CD4-positive, alpha-beta T cell treated with Interleukin-10 for 1 hour (primary cell): ENCODE data around the gene ANKLE1.
A peak's percentile ranks its signal among the peaks of the same experiment; 100 is the strongest.

Experiments used
- DNase-seq: peaks from one replicate; pipeline ENCODE4 v3.0.0-alpha.2; 2020

ANKLE1 gene

DNA sequence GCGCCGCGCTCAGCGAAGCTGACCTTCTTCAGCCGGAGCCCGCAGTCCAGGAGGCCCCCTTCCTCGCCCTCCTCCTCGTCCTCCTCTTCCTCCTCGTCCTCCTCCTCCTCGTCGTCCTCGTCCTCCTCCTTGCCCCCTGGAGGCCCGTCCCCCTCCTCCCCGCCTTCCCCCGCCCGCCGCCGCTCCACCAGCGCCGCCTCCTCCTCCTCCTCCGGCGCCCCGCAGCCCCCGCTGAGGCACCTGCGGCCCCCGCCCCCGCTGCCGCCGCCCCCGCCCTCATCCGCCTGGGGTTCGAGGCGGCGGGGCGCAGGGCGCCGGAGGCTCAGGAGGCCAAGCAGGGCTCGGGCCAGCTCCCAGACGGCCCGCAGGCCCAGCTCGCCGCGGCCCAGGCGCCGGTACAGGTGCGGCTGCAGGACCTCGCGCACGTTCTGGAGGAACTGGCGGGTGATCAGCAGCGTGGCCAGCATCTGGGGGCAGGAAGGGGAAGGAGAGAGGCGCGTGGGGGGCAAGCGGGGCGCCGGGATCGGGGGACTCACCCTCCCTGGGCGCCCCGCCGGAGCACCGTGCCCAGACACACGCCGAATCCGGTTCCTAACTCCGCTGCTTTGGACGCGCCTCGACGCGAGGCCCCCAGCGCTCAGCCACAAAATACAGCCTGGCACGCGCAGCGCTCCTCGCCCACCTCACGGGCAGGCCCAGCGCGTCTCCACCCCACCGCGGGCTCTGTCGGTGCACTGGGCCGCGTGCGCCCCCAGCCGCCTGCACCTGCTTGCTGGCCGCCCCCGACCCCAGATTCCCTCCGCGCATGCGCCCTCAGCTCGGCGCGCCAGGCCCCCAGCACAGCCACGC lies 47.0 kb downstream of the ANKLE1 start:
- DNase-seq = peak; percentile 51

DNA sequence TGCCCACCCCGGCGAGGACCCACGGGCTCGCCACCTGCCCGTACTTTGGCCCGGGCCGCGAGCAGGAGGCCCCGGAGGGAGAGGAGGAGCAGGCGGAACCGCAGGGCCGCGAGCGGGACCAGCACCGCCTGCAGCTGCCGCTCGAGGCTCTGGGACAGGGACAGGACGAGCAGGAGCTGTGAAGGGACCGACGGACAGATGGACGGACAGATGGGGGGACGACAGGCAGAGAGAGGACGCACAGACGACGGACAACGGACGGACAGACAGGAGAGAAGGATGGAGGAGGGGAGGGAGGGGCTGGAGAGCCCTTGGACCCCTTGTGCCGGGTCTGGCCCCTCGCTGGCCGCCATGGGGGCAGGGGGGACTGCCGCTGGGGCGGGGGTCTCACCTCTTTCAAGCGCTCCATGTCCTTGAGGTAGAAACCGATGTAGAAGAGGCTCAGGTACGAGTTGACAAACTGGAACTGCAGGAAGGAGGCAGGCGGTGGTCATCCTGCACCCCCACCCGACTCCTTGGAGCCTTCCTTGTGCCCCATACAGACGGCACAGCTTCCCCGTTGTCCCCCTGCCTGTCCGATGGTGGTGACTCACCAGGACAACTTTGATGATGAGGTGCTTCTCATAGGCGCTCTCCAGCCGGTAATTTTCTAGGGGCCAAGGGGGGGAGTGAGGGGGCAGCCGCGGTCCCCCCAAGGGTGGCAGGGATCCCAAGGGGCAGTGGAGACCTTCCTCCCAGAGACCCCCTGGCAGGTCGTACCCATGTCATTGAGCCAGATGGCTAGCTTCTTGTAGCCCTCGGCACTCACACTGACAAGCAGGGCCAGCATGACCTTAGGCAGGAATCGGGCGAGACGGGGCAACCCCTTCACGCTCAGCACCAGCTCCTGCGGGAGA lies 47.9 kb downstream of the ANKLE1 start:
- no peak for DNase-seq

- DNase-seq = no peak
Observed at GRCh38 chr19:17330262-17331044, 48.8 kb downstream of the ANKLE1 start.

DNA sequence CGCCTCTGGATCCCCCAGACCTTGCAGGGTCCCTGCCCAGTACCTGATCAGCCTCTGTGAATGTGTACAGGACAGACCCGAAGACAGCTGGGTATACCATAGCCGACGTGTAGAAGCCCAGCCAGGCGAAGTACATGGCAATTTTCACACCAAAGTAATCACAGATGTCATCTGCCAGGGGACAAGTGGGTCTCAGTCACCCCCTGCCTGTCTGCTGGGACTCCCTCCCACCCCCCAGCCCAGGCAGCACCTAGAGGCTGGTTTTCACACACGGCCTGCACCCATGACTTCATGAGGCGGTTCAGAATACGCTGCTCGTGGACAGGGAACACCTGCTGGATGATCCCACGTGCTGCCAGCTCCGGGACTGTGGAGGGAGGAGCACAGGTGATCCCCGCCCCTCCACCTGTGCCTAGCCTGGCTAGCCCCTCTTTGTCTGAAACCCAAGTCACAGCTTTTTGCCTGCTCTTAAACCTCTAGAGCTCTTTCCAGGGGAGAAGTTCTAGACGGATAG lies 49.4 kb downstream of the ANKLE1 start:
- no peak for DNase-seq

GRCh38 chr19:17332360-17332676 lies 50.6 kb downstream of the ANKLE1 start:
- no peak for DNase-seq

DNA sequence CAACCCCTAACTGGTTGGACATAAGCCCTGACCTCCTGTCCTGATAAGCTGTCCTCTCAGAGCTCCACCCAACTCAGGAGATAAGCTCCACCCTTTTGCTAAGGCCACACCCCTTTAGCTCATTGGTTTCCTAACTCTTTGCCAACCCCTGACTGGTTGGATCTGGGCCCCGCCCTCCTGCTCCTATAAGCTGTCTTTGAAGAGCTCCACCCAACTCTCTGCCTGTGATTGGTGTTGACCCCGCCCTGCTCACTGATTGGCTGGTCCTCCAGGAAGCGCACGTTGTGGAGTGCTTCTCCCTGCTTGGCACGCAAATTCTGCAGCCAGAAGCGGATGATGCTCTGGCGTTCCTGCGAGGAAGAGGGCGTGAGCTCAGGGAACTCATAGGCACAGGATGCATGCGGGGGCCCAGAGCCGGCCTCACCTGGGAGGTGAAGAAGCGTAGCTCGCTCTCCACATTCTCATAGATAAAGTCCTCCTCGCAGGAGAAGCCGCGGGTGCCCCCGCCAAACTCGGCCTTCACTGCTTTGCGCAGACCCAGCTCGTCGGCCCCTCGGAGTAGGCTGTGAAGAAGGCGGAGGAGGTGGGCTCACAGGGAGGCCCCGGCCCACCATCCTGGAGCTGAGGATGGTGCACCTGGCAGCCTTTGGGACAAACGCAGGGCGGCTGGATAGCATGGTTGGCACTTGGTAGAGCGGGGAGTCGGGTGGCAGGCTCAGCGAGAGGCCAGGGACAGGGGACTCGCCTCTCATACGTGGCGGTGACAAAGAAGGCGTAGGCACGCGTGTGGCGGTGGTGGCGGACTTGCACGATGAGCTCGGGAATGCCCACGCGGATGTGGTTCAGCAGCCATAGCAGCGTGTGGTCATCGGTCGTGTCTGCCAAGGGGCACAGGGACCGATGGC lies 51.2 kb downstream of the ANKLE1 start:
- DNase-seq = peak; percentile 49

DNA sequence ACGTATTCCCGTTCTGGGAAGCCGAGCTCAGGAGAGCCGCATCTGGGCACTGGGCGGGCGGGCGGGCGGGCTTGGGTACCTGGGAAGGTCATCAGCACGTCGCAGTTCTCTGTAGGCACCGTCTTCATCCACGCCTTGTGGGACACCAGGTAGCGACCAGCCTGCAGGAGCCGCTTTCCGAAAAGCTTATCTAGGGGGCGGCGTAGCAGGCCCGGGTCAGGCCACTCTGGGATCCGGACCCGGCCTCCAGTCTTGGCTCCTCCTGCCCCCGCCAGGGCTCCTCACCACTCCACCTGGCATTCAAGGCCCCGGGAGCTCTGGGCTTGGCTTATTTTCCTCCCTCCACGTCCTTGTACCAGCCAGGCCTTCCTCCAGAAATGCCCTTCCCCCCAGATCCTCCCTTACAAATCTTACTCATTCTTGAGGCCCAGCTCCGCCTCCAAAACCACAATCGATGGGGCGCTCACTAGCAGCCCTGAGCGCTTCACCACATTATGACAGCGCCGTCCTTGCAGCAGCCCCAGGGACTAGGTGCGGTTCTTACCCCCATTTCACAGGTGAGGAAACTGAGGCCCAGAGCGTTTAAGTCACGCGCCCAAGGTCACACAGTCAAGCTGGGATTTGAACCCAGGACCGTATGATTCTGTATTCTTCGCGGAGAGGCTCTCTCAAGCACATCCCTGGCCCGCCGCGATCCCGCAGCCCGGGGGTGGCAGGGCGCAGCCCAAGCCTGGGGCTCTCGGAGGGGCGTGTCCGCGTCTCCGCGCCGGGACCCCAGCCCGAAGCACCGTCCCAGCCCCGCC lies 52.1 kb downstream of the ANKLE1 start:
- peak; percentile 74 for DNase-seq

GRCh38 chr19:17334414-17335409 lies 53.0 kb downstream of the ANKLE1 start, which contains the start of gene ANO8:
ANO8 (minus strand) TSS chr19:17334855; CDS start chr19:17334670, 185 bp downstream.
- peak; percentile 99 for DNase-seq

DNA sequence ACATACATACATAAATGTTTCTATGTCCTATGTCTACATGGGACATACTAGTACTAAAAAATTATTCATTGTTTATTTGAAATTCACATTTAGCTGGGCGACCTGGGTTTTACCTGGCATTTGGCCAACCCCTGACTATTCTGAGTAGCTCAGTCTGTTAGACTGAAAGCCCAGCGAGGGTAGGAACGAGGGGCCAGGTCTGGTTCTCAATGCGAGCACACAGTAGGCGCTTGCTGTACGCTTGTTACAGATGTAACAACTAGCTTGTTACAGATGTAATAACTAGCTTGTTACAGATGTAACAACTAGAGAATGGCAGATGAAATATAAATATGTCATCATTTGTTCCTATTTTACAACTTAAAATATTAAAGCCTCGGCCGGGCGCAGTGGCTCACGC lies 53.9 kb downstream of the ANKLE1 start:
- DNase-seq = no peak
